Duodenal mucosa (tissue), 2 donors: ENCODE results near the gene DNM2.

Experiments
- H3K27ac ChIP-seq: one replicate; pipeline ENCODE4 v1.7.0; 2013; ENCODE audit warnings: low read depth, low read length
- H3K27me3 ChIP-seq, 2 donors: one replicate each; pipeline ENCODE4 v1.7.0; 2013; ENCODE audit warnings: low read length in 2 of 2, control low read depth in 1 of 2; ENCODE audit not compliant: insufficient read depth in 2 of 2, control insufficient read depth in 1 of 2
- H3K36me3 ChIP-seq, 2 donors: one replicate each; pipeline ENCODE4 v1.7.0; 2013; ENCODE audit warnings: low read length in 2 of 2, control low read depth in 1 of 2; ENCODE audit not compliant: insufficient read depth in 2 of 2, control insufficient read depth in 1 of 2
- H3K4me1 ChIP-seq, 2 donors: one replicate each; pipeline ENCODE4 v1.7.0; 2013; ENCODE audit warnings: low read length in 2 of 2, control low read depth in 1 of 2; ENCODE audit not compliant: insufficient read depth in 2 of 2, control insufficient read depth in 1 of 2
- H3K4me3 ChIP-seq, 2 donors: one replicate each; pipeline ENCODE4 v1.7.0; 2013; ENCODE audit warnings: low read length in 2 of 2, low read depth in 1 of 2
- H3K9ac ChIP-seq, 2 donors: one replicate each; pipeline ENCODE4 v1.7.0; 2013; ENCODE audit warnings: low read length in 2 of 2, low read depth in 1 of 2
- H3K9me3 ChIP-seq, 2 donors: one replicate each; pipeline ENCODE4 v1.7.0; 2013; ENCODE audit warnings: low read length in 2 of 2, control low read depth in 1 of 2; ENCODE audit not compliant: control insufficient read depth in 1 of 2

Gene DNM2

DNA sequence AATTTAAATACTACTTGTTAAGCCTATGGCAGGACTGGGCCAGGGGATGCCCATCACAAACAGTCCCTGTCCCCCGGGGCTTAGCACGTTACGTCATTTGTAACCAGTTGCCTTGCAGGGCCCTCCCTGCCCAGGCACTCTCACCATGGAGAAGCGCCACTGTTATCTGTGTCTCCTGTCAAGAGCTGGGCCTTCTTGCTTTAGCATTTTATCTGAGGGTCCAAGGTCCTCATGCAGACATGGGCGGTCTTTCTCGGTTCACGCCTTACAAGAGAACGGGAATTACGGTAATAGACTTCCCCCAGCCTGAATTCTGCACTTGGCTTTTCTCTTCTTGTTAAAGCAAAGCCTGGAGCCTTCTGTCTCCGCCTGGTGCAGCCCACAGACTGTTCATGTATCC, 72.0 kb downstream of the DNM2 start:
- no peak overlapping the region for H3K27ac ChIP-seq
- peaks cover 0 to 6% of the 10 kb centered on the region in 2 donors for H3K4me1 ChIP-seq
- no peaks in the 10 kb centered on the region for H3K9me3 ChIP-seq
- H3K36me3 ChIP-seq = peaks cover 42 to 83% of the 10 kb centered on the region in 2 donors
- H3K9ac ChIP-seq = no peak overlapping the region
- H3K27me3 ChIP-seq = no peaks in the 10 kb centered on the region
- no peak overlapping the region for H3K4me3 ChIP-seq

- Histone ChIP-seq H3K27ac (no peak overlapping the region), H3K27me3 (no peaks in the 10 kb centered on the region), H3K36me3 (peaks cover 60 to 90% of the 10 kb centered on the region in 2 donors), H3K4me3 (no peak overlapping the region), H3K9me3 (no peaks in the 10 kb centered on the region), H3K9ac (no peak overlapping the region), H3K4me1 (no peaks in the 10 kb centered on the region)
Observed at GRCh38 chr19:10796653-10797052, 78.8 kb downstream of the DNM2 start.

- no peak overlapping the region for H3K4me3 ChIP-seq
- no peaks in the 10 kb centered on the region for H3K9me3 ChIP-seq
- H3K27ac ChIP-seq = no peak overlapping the region
- H3K9ac ChIP-seq = no peak overlapping the region
- H3K27me3 ChIP-seq = no peaks in the 10 kb centered on the region
- H3K36me3 ChIP-seq = peaks cover 61 to 91% of the 10 kb centered on the region in 2 donors
- no peaks in the 10 kb centered on the region for H3K4me1 ChIP-seq
Observed at GRCh38 chr19:10797078-10797477, 79.2 kb downstream of the DNM2 start.

DNA sequence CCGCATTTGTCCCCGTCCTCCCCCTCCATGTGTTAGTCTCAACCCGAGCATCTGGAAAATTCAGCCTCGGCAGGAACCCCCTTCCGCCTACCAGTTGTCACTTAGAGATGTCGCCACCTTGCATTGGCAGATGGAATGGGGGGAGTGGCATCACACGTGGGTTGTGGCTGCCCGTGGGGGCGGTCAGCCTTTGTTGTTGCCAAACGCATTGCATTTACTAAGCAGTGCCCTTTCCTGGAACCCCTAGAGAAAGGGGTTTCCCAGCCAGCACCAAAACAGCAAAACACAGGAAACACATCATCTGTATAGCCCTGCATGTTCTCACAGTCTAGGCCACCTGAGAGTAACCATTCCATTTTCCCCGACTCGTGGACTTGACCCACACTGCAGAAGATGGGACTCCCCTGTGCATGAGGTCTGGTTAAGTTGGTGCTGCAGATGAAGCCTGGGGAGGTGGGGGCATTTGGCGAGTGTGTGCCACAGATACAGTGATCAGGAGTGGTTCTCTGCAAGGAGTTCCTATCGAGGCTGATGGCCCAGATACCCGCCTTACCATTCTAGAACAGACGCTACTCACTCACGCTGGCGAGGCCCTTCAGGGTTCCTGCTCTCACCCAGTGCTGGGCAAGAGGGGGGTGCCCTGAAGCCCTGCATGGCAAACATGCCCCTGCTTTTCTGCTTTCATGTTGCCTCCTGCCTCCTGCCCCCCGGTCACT, 79.8 kb downstream of the DNM2 start:
- Histone ChIP-seq H3K4me3 (no peak overlapping the region), H3K27me3 (no peaks in the 10 kb centered on the region), H3K27ac (no peak overlapping the region), H3K9ac (no peak overlapping the region), H3K9me3 (no peaks in the 10 kb centered on the region), H3K36me3 (peaks cover 63 to 92% of the 10 kb centered on the region in 2 donors), H3K4me1 (no peaks in the 10 kb centered on the region)

DNA sequence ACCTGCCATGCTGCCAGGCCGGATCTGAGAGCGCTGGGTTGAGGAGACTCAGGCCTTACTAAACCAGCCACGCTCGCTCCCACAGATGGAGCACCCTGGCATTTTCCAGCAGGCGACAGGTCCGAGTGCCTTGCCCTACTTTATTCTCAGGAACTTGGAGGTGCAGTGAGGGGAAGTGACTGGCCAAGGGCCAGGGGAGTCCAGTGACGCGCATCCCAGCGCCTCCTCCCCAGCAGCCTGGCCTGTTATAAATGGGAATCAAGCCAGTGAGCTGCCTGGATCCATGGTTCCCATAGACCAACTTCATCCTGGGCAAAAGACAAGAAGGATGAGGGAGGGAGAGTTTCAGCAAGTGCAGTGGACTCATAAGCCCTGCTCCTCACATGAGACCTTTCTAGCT, 82.6 kb downstream of the DNM2 start:
- H3K27me3 ChIP-seq = no peaks in the 10 kb centered on the region
- no peaks in the 10 kb centered on the region for H3K9me3 ChIP-seq
- no peak overlapping the region for H3K27ac ChIP-seq
- no peak overlapping the region for H3K4me3 ChIP-seq
- peaks cover 65 to 93% of the 10 kb centered on the region in 2 donors for H3K36me3 ChIP-seq
- H3K4me1 ChIP-seq = no peaks in the 10 kb centered on the region
- no peak overlapping the region for H3K9ac ChIP-seq

DNA sequence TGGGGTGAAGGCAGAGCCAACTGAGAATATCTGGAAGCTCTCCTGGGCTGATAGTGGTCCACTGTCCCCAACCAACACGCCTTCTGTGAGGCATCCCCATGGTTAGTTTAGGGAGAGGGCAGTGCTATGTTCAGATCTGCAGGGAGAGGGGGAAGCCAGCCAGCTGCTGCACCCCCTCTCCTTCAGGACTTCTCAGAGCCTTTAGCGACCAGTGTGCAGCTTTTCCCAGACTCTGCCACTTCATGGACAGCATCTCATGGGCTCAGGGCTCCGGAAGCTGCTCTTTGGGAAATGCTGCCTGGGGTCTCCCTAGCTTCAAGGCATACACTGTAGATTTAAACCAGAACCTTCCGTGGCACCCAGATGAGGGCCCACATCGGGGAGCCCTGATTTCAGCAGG, 84.6 kb downstream of the DNM2 start:
- H3K36me3 ChIP-seq = peaks cover 59 to 83% of the 10 kb centered on the region in 2 donors
- no peaks in the 10 kb centered on the region for H3K9me3 ChIP-seq
- no peak overlapping the region for H3K9ac ChIP-seq
- no peaks in the 10 kb centered on the region for H3K27me3 ChIP-seq
- no peak overlapping the region for H3K27ac ChIP-seq
- H3K4me1 ChIP-seq = no peaks in the 10 kb centered on the region
- no peak overlapping the region for H3K4me3 ChIP-seq

DNA sequence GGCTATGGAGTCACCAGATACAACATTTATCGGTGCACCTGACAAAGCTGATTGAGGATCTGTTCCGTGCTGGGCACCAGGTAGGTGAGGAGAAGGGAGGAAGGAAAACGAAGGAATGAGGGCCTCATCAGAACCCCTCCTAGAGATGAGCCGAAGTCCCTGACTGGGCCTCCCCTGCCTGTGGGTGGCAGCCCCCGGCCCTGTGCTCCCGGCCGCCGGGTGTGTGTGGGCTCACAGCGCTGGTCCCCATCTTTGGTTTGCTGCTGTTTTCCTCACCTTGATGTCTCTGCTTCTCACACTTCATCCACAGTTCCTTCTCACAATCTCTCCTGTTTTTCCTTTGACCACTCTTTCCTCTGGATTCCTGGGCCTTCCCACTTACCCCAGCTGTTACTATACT, 85.4 kb downstream of the DNM2 start:
- H3K27me3 ChIP-seq = no peaks in the 10 kb centered on the region
- peaks cover 52 to 75% of the 10 kb centered on the region in 2 donors for H3K36me3 ChIP-seq
- no peak overlapping the region for H3K4me3 ChIP-seq
- H3K9me3 ChIP-seq = no peaks in the 10 kb centered on the region
- H3K9ac ChIP-seq = no peak overlapping the region
- no peak overlapping the region for H3K27ac ChIP-seq
- no peaks in the 10 kb centered on the region for H3K4me1 ChIP-seq

DNA sequence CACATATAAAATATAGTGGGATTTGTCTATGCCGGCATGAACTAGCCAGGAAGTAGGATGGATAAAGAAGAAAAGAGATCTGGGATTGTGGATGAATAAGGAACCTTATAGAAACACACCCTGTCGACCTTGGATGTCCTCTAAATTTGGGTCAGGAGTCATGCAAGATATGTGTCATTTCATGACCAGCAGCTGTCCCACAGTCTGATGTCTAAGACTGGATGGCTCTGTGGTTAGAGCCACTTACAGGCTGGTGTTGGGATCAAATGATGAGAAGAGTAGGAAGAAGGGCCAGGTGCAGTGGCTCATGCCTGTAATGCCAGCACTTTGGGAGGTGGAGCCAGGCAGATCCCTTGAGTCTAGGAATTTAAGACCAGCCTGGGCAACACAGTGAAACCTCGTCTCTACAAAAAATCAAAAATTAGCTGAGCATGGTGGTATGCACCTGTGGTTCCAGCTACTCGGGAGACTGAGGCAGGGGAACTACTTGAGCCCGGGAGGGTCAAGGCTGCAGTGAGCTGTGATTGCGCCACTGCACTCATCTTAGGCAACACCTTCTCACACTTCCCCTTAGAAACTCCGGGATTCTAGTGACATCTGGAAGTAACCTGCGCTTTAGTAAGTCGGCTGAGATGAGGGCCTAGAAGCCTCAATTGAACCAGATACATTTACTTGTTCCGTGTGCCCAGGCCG, 87.3 kb downstream of the DNM2 start:
- Histone ChIP-seq H3K27ac (no peak overlapping the region), H3K9me3 (no peaks in the 10 kb centered on the region), H3K9ac (no peak overlapping the region), H3K4me1 (peaks cover 3 to 8% of the 10 kb centered on the region in 2 donors), H3K27me3 (no peaks in the 10 kb centered on the region), H3K4me3 (no peak overlapping the region), H3K36me3 (peaks cover 51 to 77% of the 10 kb centered on the region in 2 donors)

GRCh38 chr19:10805758-10806247, 87.9 kb downstream of the DNM2 start:
- no peak overlapping the region for H3K27ac ChIP-seq
- peaks cover 52 to 77% of the 10 kb centered on the region in 2 donors for H3K36me3 ChIP-seq
- H3K4me3 ChIP-seq = no peak overlapping the region
- peaks cover 3 to 8% of the 10 kb centered on the region in 2 donors for H3K4me1 ChIP-seq
- H3K9me3 ChIP-seq = no peaks in the 10 kb centered on the region
- no peaks in the 10 kb centered on the region for H3K27me3 ChIP-seq
- no peak overlapping the region for H3K9ac ChIP-seq

GRCh38 chr19:10808937-10809649, 91.2 kb downstream of the DNM2 start:
- no peak overlapping the region for H3K27ac ChIP-seq
- H3K4me3 ChIP-seq = no peak overlapping the region
- peaks cover 50 to 76% of the 10 kb centered on the region in 2 donors for H3K36me3 ChIP-seq
- H3K27me3 ChIP-seq = no peaks in the 10 kb centered on the region
- H3K4me1 ChIP-seq = peaks cover 7 to 12% of the 10 kb centered on the region in 2 donors
- H3K9ac ChIP-seq = no peak overlapping the region
- no peaks in the 10 kb centered on the region for H3K9me3 ChIP-seq
